Esophagus mucosa (tissue), 1 donor: ENCODE data around the gene RAB38. TPM values are rescaled to one million over a fixed set of nuclear protein-coding genes. Genes with fewer than 3 reads are reported as not detected.
A peak's percentile ranks its signal among the peaks of the same experiment; 100 is the strongest.

Experiments
- ATAC-seq: fragments of 200-7000 bp; cut with Tn5 transposase; one replicate; pipeline ENCODE4 v1.9.1; 2020
- total RNA-seq: library from RNA; stranded (reverse); gene quantifications from one replicate; pipeline ENCODE4 v1.2.4, GENCODE V29; 2023
- donor health status: DM: yes; HTN: yes; CAD: no.

The RAB38 gene
- total RNA-seq: 84.7 TPM

DNA sequence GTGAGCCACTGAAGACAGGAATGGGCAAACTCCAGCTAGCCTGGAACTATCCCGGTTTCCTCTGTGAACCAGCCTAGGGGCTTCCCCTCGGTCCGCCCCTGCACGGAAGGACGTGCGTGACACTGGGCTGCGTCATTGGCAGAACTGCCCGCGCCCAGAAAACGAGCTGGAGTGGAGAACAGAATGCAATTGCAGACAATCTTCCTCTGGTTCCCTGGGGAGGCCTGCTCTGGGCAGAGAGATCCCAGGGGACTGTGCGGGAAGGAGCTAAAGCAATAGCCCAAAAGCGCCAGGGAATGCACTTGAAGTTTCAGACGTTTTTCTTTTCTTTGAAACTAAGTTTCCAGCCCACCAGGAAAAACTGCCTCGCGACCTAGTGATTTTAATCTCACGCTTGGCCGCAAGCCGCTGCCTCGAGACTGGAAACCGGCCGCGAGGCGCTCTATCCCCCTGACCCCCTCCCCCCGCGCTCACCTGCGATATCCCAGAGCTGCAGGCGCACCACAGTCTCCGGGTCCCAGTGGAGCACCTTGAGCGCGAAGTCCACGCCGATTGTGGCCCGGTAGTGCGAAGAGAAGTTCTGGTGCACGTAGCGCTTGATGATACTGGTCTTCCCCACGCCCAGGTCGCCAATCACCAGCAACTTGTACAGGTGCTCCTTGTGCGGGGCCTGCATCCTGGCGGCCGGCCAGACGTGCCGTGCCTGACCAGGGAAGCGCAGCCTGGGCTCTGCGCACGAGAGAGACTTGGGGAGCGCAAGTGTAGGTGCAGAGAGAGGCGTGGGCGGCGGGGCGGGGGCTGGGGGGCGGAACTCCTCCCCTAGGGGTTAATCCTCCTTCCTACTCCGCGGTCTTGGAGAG is at the start of gene RAB38:
Gene RAB38 (minus strand): TSS at position 735 of the 860 bp plus-strand sequence. CDS start 59 bp downstream, at position 676.
- peak; percentile 91 for ATAC-seq

DNA sequence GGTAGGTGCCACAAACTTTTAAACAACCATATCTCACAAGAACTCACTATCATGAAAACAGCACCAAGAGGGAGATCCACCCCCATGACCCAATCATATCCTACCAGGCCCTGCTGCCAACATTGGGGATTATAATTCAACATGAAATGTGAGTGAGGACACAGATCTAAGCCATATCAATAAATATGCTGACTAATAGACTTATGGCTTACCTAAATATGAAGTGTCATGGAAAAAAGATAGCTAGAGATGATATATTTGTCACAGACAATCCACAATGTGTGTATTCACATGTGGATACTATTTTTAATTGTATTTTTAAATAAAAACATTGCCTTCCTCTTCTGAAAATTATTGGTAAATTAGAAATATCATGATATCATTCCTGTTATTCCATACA is 38.2 kb upstream of the RAB38 start:
- ATAC-seq: no peak

DNA sequence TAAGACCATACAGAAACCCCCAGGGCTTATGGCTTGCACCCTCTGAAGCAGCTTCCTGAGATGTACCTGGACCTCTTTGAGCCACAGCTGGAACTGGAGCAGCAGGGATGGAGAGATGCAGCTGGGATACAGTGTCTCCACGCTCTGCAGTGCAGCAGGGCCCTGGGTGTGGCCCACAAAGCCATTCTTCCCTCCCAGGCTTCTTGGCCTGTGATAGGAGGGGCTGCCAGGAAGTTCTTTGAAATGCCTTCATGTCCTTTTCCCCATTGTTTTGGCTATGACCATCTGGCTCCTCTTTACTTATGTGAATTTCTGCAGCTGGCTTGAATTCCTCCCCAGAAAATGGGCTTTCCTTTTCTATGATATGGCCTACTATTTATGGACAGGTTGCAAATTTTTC is 37.1 kb upstream of the RAB38 start:
- ATAC-seq: no peak

DNA sequence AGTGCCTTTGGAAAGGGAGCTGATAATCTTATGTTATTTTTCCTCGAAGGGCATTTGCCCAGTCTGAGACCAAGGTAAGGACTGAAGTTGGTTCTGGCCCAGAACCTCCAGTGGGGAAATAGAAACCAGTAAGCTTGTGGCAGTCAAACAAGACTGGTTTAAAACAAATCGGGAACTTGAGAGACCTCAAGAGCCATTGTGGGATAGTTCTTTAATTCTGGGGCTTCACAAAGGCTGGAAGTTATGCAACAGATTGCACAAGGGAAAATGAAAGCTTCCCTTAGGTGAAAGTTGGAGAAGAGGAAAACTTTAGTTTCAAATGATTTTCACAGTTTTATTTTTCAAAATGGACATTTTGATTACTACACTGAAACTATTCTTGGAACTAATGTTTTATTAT is 33.5 kb upstream of the RAB38 start:
- no peak for ATAC-seq

DNA sequence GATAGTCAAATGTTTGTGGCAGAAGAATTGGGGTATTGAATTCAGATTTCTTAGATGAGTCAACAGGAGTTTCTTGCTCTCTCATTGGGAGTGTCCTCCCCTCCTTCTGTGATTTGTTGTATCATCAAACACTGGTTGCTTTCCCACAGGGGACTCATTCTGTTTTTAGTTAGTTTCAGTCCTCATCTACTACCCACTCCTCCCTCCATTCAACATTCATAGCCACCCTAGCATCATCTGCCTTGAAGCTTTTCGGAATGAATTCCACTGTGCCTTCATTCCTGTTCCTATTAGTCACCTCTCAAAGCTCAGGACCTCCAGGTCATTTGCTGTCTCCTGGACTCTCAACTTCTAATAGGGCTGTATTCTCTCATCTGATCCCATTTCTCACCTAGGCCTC is 31.5 kb upstream of the RAB38 start:
- ATAC-seq: no peak

DNA sequence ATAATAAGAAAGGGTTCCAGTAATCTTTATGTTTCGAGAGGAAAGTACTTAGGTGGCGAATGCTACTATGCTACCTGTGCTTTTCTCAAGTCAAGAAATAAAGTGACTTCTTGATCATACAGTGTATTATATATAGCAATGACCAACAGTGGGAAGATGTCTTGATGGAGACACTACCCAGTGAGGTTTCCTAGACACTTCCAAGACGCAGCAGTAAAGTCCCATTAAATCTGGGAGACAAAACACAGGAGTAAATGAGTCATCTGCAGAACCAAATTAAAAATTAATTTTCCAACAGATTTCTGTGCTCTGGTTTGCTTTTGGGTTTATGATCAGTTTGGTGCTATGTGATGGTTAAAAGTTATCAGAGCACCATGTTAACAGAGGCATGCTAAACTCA is 29.1 kb upstream of the RAB38 start:
- ATAC-seq: no peak

DNA sequence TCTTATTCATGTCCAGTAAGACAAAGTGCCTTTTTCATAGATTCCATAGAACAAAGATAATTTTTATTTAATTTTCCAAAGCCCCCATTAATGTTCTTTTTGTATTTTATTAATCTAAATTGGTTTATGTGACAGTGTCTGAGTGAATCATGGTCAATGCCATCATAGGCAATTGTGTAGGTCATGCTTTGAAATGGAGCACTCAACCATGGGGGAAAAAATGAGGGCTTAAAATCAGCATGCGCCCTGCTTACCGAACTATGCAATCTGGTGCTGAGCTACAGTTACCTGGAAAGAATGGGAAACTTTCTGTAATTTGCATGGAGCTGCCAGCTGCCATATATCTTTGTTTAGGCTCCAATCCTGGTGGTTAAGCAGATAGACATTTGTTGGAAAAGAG is 28.4 kb upstream of the RAB38 start:
- ATAC-seq: no peak

DNA sequence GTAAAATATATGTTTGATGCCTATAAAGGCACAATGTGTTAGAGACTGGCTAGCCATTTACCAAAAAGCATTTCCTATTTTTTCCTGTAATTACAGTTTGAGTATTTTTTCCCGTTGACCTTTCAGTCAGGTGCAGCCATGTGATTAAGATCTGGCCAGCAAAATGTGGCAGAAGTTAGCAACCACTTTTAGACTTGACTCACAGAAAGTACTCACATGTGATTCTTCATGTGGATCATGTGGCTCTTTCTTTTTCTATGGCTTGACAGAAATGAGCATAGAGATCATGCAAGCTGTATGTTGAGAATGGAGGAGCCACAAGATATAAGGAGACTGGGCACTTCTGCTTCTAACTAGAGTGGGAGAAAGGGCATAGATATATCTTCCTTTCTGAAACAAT is 27.3 kb upstream of the RAB38 start:
- ATAC-seq: no peak

DNA sequence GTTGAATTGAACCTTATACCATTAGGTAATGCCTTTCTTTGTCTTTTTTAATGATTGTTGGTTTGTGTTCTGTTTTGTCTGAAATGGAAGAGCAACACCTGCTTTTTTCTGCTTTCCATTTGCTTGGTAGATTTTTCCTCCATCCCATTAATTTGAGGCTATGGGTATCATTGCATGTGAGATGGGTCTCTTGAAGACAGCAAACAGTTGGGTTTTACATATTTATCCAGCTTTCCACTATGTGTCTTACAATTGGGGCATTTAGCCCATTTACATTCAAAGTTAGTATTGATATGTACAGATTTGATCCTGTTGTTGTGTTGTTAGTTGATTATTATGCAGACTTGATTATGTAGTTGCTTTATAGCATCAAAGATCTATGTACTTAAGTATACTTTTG is 21.1 kb upstream of the RAB38 start:
- ATAC-seq: no peak

DNA sequence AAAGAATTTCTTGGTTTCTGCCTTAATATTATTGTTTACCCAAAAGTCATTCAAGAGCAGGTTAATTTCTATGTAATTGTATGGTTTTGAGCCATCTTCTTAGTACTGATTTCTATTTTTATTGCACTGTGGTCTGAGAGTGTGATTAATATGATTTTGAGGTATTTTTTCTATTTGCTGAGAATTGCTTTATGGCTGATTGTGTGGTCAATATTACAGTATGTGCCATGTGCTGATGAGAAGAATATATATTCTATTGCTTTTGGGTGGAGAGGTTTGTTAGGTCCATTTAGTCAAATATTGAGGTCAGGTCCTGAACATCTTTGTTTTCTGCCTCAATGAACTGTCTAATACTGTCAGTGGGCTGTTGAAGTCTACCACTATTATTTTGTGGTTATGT is 20.7 kb upstream of the RAB38 start:
- no peak for ATAC-seq

DNA sequence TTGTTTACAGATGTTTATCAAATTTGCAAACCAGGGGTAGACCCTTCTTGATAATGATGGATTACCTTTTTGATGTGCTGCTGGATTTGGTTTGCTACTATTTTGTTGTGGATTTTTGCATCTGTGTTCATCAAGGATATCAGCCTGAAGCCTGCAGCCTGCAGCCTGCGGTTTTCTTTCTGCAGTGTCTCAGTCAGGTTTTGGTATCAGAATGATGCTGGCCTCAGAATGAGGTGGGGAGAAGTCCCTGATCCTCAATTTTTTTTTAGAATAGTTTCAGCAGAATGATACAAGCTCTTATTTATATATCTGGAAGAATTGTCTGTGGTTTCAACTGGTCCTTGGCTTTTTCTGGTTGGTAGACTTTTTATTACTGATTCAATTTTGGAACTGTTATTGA is 19.7 kb upstream of the RAB38 start:
- no peak for ATAC-seq

DNA sequence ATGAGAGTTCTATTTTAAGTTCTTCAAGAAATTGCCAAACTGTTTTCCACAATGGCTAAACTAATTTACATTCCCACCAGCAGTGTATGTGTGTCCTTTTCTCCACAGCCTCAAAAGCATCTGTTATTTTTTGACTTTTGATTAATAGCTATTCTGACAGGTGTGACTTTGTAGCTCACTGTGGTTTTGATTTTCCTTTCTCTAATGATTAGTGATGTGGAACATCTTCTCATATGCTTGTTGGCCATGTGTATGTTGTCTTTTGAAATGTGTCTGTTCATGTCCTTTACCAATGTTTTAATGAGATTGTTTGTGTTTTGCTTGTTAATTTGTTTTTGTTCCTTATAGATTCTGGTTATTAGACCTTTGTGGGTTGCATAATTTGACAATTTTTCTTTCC is 18.0 kb upstream of the RAB38 start:
- ATAC-seq: no peak

DNA sequence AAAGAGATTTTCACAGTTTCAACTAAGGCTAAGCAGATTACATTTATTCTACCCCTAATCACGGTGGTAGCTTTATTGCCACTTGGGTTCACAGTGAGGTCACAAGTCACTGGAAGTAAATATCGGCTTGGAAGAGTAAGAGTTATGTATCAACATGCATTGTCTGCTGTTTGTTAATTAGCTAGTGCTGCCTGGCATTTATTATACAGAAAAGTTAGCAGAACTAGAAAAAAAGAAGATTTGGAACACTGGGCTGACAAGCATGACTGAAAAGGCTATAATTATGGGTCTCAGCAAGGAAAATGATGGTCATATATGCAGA is 13.7 kb upstream of the RAB38 start:
- no peak for ATAC-seq

DNA sequence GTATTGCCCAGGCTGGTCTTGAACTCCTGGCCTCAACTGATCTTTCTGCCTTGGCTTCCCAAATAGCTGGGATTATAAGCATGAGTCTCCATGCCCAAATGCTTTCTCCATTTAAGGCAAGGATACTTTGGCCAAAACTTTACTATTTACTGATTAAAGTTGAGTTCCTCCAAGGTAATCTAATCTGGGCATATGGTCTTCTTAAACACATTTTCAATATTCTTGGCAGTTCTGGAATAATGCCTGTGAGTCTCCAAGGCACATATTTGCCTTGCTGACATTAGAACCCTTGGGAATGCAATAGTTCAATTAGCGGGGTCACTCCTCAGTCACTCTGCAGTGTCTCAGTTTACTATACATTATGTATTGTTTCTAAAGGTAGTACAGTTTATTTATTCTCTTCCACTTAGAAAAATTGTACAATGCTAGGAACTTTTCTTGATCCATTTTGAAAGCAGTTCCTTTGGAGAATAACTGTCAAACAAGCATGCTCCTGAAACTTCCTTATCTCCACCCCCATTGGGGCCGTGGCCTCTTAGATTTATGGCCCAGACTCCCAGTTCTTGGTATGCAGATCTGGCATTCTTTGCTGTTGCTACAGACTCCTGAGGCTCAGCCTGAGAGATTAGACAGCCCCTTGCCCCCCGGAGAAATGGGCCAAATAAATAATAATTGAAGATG is 13.1 kb upstream of the RAB38 start:
- no peak for ATAC-seq

DNA sequence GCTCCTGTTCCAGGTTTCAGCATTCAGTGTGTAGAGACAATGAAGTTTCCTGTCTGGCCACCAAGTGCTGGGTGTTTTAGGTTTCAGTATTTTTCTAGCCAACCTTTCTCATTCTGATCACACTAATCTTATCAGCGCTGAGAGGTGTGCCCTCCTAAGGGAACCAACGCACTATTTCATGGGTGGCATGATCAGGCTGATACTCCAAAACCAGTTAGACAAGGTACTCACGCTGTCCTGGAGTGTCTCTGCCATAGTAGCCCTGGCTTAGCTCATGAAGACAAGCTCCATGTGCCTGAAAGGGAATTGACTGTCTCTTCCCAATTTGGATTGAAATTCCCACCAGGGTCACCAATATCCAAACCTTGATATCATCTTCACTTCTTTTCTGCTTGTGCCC is 8.0 kb upstream of the RAB38 start:
- ATAC-seq: peak; percentile 73

DNA sequence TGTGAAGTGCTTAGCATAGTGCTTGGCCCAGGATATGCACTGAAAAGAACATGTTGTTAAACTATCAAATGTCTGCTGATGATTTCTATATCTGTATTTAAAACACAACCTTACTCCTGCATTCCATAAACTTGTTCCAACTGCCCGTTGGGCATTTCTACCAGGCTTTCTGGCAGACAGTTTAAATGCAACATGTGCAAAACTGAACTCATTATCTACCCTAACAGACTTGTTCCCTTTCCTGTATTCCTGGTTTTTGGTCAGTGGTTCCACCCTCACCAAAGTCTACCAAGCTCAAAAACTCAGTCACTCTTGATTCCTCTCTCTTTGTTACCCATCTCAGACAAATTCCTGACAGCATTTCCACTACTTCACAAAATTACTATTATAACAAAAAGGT is 6.5 kb upstream of the RAB38 start:
- peak; percentile 72 for ATAC-seq

DNA sequence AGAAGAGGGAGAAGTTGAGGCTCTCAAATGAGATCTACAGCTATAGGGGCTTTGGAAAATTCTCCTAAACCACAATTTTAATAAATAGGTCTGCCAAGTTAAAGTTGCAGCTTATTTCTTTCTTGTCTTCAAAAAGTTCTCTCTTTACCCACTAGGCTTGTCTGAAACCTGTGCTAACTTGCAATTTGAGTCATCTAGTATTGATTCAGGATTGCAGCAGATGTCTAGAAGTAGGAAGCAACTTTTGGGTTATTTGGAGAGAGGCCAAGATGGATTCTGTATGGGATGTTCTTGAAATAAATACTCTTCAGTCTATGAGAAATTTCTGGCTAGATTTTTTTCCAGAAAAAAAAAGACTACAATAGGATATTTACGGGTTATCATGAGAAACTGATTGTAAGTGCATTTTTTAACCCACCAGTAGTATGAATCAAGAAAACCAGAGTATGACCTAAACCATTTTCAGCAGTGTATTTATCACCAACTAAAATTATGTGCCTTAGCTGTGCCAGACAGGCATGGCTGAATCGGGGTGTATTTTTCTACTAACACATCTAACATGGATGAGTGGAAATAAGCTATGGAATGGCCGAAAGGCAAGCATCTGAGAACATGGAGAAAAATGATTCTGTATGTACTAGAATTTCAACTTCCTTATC is 4.9 kb upstream of the RAB38 start:
- ATAC-seq: peak; percentile 47

DNA sequence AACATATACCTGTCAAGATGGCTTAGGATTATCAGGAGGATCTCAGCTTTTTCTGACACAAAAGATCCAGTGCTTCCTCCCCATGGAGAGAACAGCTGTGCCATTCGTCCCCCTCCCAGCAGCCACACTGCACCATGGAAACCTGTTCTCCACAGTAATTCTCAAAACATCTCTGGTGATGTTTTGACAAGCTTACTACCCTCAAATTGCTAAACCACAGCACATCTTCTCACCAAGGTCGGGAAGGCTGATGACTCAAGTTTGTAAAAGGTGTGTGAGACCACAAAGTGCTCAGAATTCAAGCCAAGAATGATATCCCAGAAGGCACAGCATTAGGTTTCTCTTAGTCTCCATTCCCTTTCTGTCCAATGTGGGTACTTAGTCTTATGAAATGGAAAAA is 3.9 kb upstream of the RAB38 start:
- peak; percentile 45 for ATAC-seq

DNA sequence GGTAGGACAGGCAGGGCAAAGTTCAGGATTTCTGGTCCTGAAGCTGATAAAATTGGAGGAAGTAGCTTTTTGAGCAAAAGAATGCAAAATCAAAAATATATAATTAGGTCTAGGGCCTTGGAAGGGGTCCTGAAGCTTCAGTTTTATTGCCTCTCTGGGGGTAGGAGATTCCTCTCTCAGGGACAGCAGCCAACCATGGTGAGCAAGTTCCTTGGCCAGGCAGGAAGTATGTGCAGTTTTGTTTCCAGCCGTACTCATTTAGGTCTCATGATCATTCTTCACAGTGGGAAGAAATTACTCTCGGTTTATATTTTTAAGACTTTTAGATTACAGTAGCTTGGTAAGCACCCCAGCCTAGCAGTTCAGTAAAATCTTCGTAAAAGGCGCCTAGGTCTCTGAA is 2.9 kb upstream of the RAB38 start:
- ATAC-seq: no peak

DNA sequence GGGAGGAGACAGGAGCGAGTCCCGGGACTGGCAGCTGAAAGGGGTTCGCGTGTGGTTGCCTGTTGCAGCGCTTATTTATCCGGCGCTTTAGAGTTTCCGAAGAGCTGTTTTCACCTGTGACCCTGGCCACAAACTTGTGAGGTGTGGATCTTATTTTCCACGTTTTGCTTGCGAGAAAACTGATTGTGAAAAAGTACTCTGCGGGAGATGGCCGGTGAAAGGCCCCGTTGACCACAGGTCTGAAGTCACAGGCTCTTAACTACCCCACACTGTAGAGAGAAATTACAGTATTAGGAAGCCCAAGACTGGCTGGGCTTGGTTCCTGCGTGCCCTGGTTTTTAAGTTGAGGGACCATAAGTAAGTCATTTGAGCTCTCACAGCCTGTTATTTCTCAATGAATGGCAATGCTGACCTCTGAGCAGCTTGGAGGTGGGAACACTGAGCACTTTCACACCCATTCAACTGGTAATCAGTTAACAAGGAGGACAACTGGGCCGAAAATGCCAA is 379 bp upstream of the RAB38 start:
- no peak for ATAC-seq

DNA sequence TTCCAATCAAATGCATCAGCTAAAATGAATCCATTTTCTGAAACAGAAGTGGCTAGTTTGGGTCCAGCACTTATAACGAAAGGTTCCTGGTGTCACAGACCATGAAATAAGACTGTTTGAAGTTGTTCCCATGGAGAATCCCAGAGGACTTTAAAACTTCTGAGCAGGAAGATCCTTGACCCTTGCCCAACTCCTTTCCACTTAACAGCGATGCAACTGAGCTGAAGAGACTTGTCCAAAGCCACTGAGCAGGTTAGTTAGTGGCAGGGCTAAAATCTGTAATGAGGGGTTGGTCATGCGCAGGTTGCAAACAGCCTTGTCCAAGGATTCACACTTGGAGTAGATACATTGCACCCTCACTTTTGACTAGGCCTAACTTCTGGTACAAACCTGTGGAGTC is 1.3 kb downstream of the RAB38 start:
- no peak for ATAC-seq

DNA sequence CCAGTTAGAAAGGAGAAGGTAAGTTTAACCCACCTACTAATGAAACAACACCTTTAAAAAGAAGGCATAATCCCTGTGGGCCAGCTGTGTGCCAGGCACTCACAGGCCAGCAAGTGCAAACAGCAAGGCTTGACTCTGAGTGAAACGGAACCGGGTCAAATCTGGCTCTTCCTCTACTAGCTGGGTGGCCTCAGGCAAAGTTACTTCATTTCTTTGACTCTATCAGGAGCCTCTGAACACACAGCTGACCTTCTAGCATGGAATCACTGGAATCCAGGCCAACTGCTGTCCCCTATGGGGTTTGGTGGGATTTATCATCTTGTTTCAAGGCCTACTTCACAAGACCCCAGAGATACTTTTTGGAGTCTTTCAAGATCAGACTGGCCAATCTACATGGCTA is 3.3 kb downstream of the RAB38 start:
- ATAC-seq: no peak

DNA sequence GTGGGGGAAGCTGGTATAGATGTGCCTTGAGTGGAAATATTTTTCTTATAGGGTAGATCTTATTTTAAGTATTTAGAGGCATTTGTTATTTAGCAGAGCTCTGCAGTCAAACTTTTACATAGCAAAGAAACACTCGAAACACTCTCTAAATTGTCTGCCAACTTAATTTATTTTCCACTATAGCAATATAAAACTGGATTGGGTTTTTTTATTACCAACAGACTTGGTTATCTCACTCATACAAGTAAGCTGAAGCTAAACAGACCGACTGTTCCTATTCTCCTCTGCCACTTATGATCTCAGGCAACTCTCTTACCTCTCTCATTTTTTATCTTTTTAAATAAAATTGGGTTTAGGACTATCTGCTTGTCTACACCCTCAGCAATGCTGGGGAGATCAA is 4.6 kb downstream of the RAB38 start:
- ATAC-seq: no peak

DNA sequence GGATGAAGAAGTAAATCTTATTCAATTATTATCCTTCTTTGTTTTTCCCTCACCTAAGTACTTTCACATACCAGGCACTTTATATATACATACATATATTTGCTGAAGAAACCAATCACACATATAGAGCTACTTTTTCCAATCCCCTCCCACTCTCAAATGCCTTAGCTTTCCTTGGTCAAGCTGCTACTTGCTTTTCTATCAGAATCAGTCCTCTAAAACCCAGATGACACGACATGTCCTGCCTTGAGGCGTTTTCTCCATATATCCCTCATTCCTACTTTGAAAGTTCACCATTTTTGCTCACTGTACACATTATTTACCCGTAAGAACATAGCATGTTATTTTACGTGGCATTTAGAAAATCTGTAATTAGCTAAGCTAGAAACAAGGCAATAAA is 5.4 kb downstream of the RAB38 start:
- no peak for ATAC-seq
